IMR-90 (cell line): ENCODE results near the gene PRLH.

Experiments
- CEBPB ChIP-seq: IDR thresholded peaks from 2 replicates; pipeline ENCODE4 v1.6.1; 2012; ENCODE audit warnings: low read depth, low read length, improper control_type of control experiment
- CTCF ChIP-seq: conservative IDR thresholded peaks from 2 replicates; pipeline ENCODE4 v1.5.1; 2012; ENCODE audit warnings: mild to moderate bottlenecking, low read depth, low read length, improper control_type of control experiment
- MAZ ChIP-seq: IDR thresholded peaks from 2 replicates; pipeline ENCODE4 v1.6.1; 2012; ENCODE audit warnings: low read depth, mild to moderate bottlenecking, low read length, improper control_type of control experiment, moderate library complexity, borderline replicate concordance
- POLR2A ChIP-seq: IDR thresholded peaks from 2 replicates; pipeline ENCODE4 v1.6.1; 2012; ENCODE audit warnings: mild to moderate bottlenecking, low read depth, low read length
- RAD21 ChIP-seq: IDR thresholded peaks from 2 replicates; pipeline ENCODE4 v1.6.1; 2012; ENCODE audit warnings: low read length, improper control_type of control experiment
- RCOR1 ChIP-seq: IDR thresholded peaks from 2 replicates; pipeline ENCODE4 v1.6.1; 2012; ENCODE audit warnings: mild to moderate bottlenecking, low read length, improper control_type of control experiment; ENCODE audit not compliant: insufficient replicate concordance
- RFX5 ChIP-seq: IDR thresholded peaks from 2 replicates; pipeline ENCODE4 v1.8.0; 2012; ENCODE audit warnings: low read depth, mild to moderate bottlenecking, low read length, moderate library complexity
- SMC3 ChIP-seq: fragments of 150-350 bp; IDR thresholded peaks from 2 replicates; pipeline ENCODE4 v1.6.1; 2016; ENCODE audit warnings: low read depth, mild to moderate bottlenecking, antibody characterized with exemption, low read length, moderate library complexity

- no peak for TF ChIP-seq CTCF
- TF ChIP-seq RAD21, result no peak
- no peak for TF ChIP-seq SMC3
- TF ChIP-seq POLR2A, result no peak
- no peak for TF ChIP-seq RFX5
- no peak for TF ChIP-seq MAZ
- no peak for TF ChIP-seq RCOR1
- no peak for TF ChIP-seq CEBPB
Measured at GRCh38 chr2:237541243-237541642, 25.1 kb upstream of the PRLH start.
